Osteocyte (in vitro differentiated cells): ENCODE measurements around the gene TMEM183A. TPM values are rescaled to one million over a fixed set of nuclear protein-coding genes. Genes with fewer than 3 reads are reported as not detected.

Experiments used
- DNase-seq: peaks from one replicate; pipeline ENCODE4 v3.0.0; 2021; ENCODE audit warnings: mixed read lengths; ENCODE audit not compliant: unreplicated experiment; ENCODE audit errors: extremely low spot score
- H3K27ac Mint-ChIP-seq: one replicate; pipeline ENCODE4 v1.8.0; 2021; ENCODE audit warnings: mild to moderate bottlenecking, mixed read lengths; ENCODE audit not compliant: unreplicated experiment
- H3K27me3 Mint-ChIP-seq: one replicate; pipeline ENCODE4 v1.8.0; 2021; ENCODE audit warnings: mixed read lengths; ENCODE audit not compliant: unreplicated experiment
- H3K36me3 Mint-ChIP-seq: one replicate; pipeline ENCODE4 v1.8.0; 2021; ENCODE audit warnings: mixed read lengths; ENCODE audit not compliant: unreplicated experiment
- H3K4me1 Mint-ChIP-seq: one replicate; pipeline ENCODE4 v1.8.0; 2021; ENCODE audit warnings: mixed read lengths; ENCODE audit not compliant: unreplicated experiment
- H3K4me3 Mint-ChIP-seq: one replicate; pipeline ENCODE4 v1.8.0; 2021; ENCODE audit warnings: mild to moderate bottlenecking, moderate library complexity, mixed read lengths; ENCODE audit not compliant: unreplicated experiment
- H3K9me3 Mint-ChIP-seq: one replicate; pipeline ENCODE4 v1.8.0; 2021; ENCODE audit warnings: mixed read lengths; ENCODE audit not compliant: unreplicated experiment
- CTCF ChIP-seq: fragments of 200-600 bp; sonication (generic); IDR thresholded peaks from 2 replicates; pipeline ENCODE4 v1.5.0; 2021; ENCODE audit warnings: antibody characterized with exemption, mild to moderate bottlenecking, moderate library complexity
- total RNA-seq: library from RNA; stranded (reverse); gene quantifications from 2 replicates; pipeline ENCODE4 v1.2.1, GENCODE V29; 2021

The TMEM183A gene
- total RNA-seq, 1 donor from 2014 or later: 59.6 TPM

GRCh38 chr1:203063287-203063686 is 56.1 kb downstream of the TMEM183A start:
- no peak overlapping the region for H3K4me3 Mint-ChIP-seq
- H3K9me3 Mint-ChIP-seq: no peaks in the 10 kb centered on the region
- H3K27me3 Mint-ChIP-seq: peaks cover 25% of the 10 kb centered on the region
- TF ChIP-seq CTCF: no peak
- H3K27ac Mint-ChIP-seq: no peak overlapping the region
- peaks cover 3% of the 10 kb centered on the region for H3K4me1 Mint-ChIP-seq
- H3K36me3 Mint-ChIP-seq: no peaks in the 10 kb centered on the region
- DNase-seq: no peak

- no peaks in the 10 kb centered on the region for H3K36me3 Mint-ChIP-seq
- no peaks in the 10 kb centered on the region for H3K9me3 Mint-ChIP-seq
- H3K27ac Mint-ChIP-seq: no peak overlapping the region
- TF ChIP-seq CTCF: no peak
- no peaks in the 10 kb centered on the region for H3K4me1 Mint-ChIP-seq
- H3K27me3 Mint-ChIP-seq: peaks cover 26% of the 10 kb centered on the region
- no peak overlapping the region for H3K4me3 Mint-ChIP-seq
- DNase-seq: no peak
Observed at GRCh38 chr1:203065191-203065590, 58.0 kb downstream of the TMEM183A start.

GRCh38 chr1:203065986-203066385 is 58.8 kb downstream of the TMEM183A start:
- no peak overlapping the region for H3K4me3 Mint-ChIP-seq
- no peak for DNase-seq
- H3K27me3 Mint-ChIP-seq: peaks cover 26% of the 10 kb centered on the region
- no peak overlapping the region for H3K27ac Mint-ChIP-seq
- H3K36me3 Mint-ChIP-seq: no peaks in the 10 kb centered on the region
- no peaks in the 10 kb centered on the region for H3K9me3 Mint-ChIP-seq
- TF ChIP-seq CTCF: no peak
- no peaks in the 10 kb centered on the region for H3K4me1 Mint-ChIP-seq

GRCh38 chr1:203066965-203067364 is 59.8 kb downstream of the TMEM183A start:
- Mint-ChIP-seq H3K4me1 (no peaks in the 10 kb centered on the region), H3K27ac (no peak overlapping the region), H3K27me3 (peaks cover 28% of the 10 kb centered on the region), H3K4me3 (no peak overlapping the region), H3K36me3 (no peaks in the 10 kb centered on the region), H3K9me3 (no peaks in the 10 kb centered on the region)
- TF ChIP-seq CTCF: no peak
- DNase-seq: no peak

- DNase-seq: no peak
- TF ChIP-seq CTCF: no peak
- Mint-ChIP-seq H3K4me1 (no peaks in the 10 kb centered on the region), H3K9me3 (no peaks in the 10 kb centered on the region), H3K27ac (no peak overlapping the region), H3K36me3 (no peaks in the 10 kb centered on the region), H3K4me3 (no peak overlapping the region), H3K27me3 (peaks cover 45% of the 10 kb centered on the region)
Observed at GRCh38 chr1:203069030-203069747, 62.0 kb downstream of the TMEM183A start.
